ENCODE measurements around the gene ZG16. TPM values are rescaled to one million over a fixed set of nuclear protein-coding genes. Genes with fewer than 3 reads are reported as not detected.

ZG16 gene
- total and polyA plus RNA-seq, 9 of the 15 experiments (the other 6 are each of a cell fraction or from before 2014, with no cell fraction given), result 0.04 TPM; not detected in 8

GRCh38 chr16:29811170-29811895 lies 33.3 kb downstream of the ZG16 start:
- Histone ChIP-seq H3K4me3 (peak overlapping the region; percentile 37), H2AFZ (ENCODE audit: low read depth, low read length) (peak overlapping the region; percentile 64; the same call in 1 of the 2 replicates), H3K27me3 (ENCODE audit: control insufficient read depth in 2 of 2, insufficient read depth in 2 of 2, low read length in 2 of 2) (no peaks in the 10 kb centered on the region), H3K79me2 (ENCODE audit: control insufficient read depth, insufficient read depth, low read length) (peaks cover 42% of the 10 kb centered on the region), H3K9ac (ENCODE audit: insufficient read depth in 1 of 2, low read depth in 2 of 2, low read length in 2 of 2) (peak overlapping the region in 1 of 2 experiments; percentile 85; a peak in 3 of 4 replicates), H3K36me3 (ENCODE audit: control insufficient read depth, insufficient read depth, low read length) (peaks cover 36% of the 10 kb centered on the region), H3K4me1 (replicated peaks in 1 of 2; ENCODE audit: control insufficient read depth in 2 of 2, insufficient read depth in 2 of 2, low read length in 2 of 2) (peaks cover 43 to 82% of the 10 kb centered on the region in 2 experiments), H4K20me1 (replicated peaks; ENCODE audit: control insufficient read depth, insufficient read depth, low read length) (peaks cover 23% of the 10 kb centered on the region; the same call in 1 of the 2 replicates), H3K27ac (ENCODE audit: extremely low read depth, low read depth, low read length) (peak overlapping the region; percentile 27; the same call in 1 of the 3 replicates), H3K9me3 (replicated peaks; ENCODE audit: control insufficient read depth, insufficient read depth, low read depth, low read length) (no peaks in the 10 kb centered on the region), H3K9me1 (ENCODE audit: control insufficient read depth, insufficient read depth, low read length) (no peaks in the 10 kb centered on the region), H3K4me2 (ENCODE audit: insufficient read depth, low read length) (peak overlapping the region; percentile 91)
- under 1% methylated on average over 31 of the region's 31 CpGs for WGBS (ENCODE audit: insufficient coverage, low coverage, missing lambda C conversion rate)
- intact Hi-C loops (cut with micrococcal nuclease), result loop anchor here (10.0 kb wide), 1 partner anchor 213 kb away; the partner anchor contains the start of gene C16orf92
- BruUV-seq (replicated peaks), result no TSS peak
- ChIA-PET CTCF (ENCODE audit: low intra/inter-chr PET ratio) (interaction anchor here (0.6 kb wide), 1 partner anchor 852 kb away, joined by 5 read pairs; no protein-coding TSS in a partner anchor), POLR2A (interaction anchor here (0.8 to 1.5 kb wide), 5 partner anchors 18 to 255 kb away, joined by 3 to 4 read pairs (median 3); partner anchors contain the start of gene ALDOA)
- ATAC-seq (peak; percentile 81), FAIRE-seq (peak; percentile 99), DNase-seq (ENCODE audit: extremely low read depth in 1 of 4, low spot score in 3 of 4) (peak; percentile 49 to 94 (median 64))
- in situ Hi-C loops (cut with MboI), result no loop called here
- TF ChIP-seq REST (IDR thresholded peaks at IDR 0.05; ENCODE audit: borderline replicate concordance) (no peak), REST (CRISPR knock-in tag; IDR thresholded peaks at IDR 0.05; ENCODE audit: low read depth) (0 out of 2 replicates have a peak, but pooled peaks have one; percentile 56), HMGN3 (IDR thresholded peaks at IDR 0.05; ENCODE audit: borderline replicate concordance, extremely low read depth, insufficient read length, low read depth, low read length) (peak; percentile 91), VEZF1 (CRISPR knock-in tag; IDR thresholded peaks at IDR 0.05) (peak; percentile 65), CTBP1 (IDR thresholded peaks at IDR 0.05; ENCODE audit: borderline replicate concordance) (peak; percentile 6; the same call in 1 of the 2 replicates), ZNF76 (CRISPR knock-in tag; IDR thresholded peaks at IDR 0.05; ENCODE audit: borderline replicate concordance) (no peak), CREM (IDR thresholded peaks at IDR 0.05; ENCODE audit: low read depth) (peak; percentile 47), MEF2D (tag; conservative IDR thresholded peaks at IDR 0.05; ENCODE audit: low read depth) (peak; percentile 47; the same call in 1 of the 2 replicates), HLTF (IDR thresholded peaks at IDR 0.05) (no peak), ZNF507 (tag; conservative IDR thresholded peaks at IDR 0.05) (no peak), TEAD4 (IDR thresholded peaks at IDR 0.05; ENCODE audit: low read length) (peak; percentile 18; the same call in 1 of the 2 replicates), TEAD4 (CRISPR knock-in tag; IDR thresholded peaks at IDR 0.05; ENCODE audit: borderline replicate concordance) (no peak)
